K562 (cell line): Measurements from ENCODE around the gene CARMIL1.

Experiments
- POLR2AphosphoS5 ChIP-seq: IDR thresholded peaks from 2 replicates; pipeline ENCODE4 v1.6.1; 2011; ENCODE audit warnings: mild to moderate bottlenecking, low read depth, low read length, moderate library complexity; ENCODE audit not compliant: control insufficient read depth, insufficient read depth
- SP2 ChIP-seq: IDR thresholded peaks from 2 replicates; pipeline ENCODE4 v1.6.1; 2011; ENCODE audit warnings: mild to moderate bottlenecking, low read depth, low read length, moderate library complexity; ENCODE audit not compliant: poor library complexity, severe bottlenecking; ENCODE audit errors: extremely low read depth
- ZNF239 ChIP-seq: fragments of 250-450 bp; sonication (Bioruptor Pico); IDR thresholded peaks from 2 replicates; pipeline ENCODE4 v1.4.0; 2020; ENCODE audit warnings: mild to moderate bottlenecking
- ZNF780A ChIP-seq: fragments of 250-450 bp; sonication (Bioruptor Pico); IDR thresholded peaks from 2 replicates; pipeline ENCODE4 v1.5.0; 2021; ENCODE audit warnings: mild to moderate bottlenecking
- TF ChIP-seq, protein P1 (sequence below), 2 experiments: fragments of 250-450 bp in 1 of 2; fragments of 450-650 bp in 1 of 2; sonication (Bioruptor Pico) in 1 of 2; IDR thresholded peaks; 2 replicates each; pipeline versions ENCODE4 v1.6.1 to v1.8.0; 2016 to 2021; ENCODE audit warnings: mild to moderate bottlenecking in 2 of 2, moderate library complexity in 2 of 2, missing compliant biosample characterization in 1 of 2, missing genetic modification characterization in 1 of 2

DNA sequence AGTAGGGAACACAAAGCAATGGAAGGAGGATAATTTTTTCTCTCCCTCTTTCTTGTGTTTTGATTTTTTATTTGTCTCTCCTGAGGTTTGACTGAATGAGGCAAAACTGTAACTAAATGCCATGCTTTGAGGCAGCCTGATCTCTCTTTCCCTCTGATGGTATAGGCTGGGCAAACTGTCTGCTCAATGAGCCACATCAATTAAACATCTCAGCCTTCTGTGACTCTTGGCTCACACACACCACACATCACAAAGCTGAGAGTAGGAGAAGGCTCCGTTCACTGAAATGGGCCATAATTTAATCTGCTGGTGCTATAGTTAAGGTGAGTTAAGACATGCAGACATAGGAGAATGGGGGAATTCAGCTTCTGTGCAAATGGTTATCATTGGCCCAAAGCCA, 344.7 kb downstream of the CARMIL1 start:
- TF ChIP-seq ZNF239 (CRISPR knock-in tag), result no peak
- no peak for TF ChIP-seq ZNF780A (CRISPR knock-in tag)
- no peak for TF ChIP-seq POLR2AphosphoS5
- TF ChIP-seq, protein P1, sequence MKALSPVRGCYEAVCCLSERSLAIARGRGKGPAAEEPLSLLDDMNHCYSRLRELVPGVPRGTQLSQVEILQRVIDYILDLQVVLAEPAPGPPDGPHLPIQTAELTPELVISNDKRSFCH (CRISPR knock-in tag; IDR thresholded peaks at IDR 0.05), result no peak
- TF ChIP-seq, protein P1 (tag; IDR thresholded peaks at IDR 0.05), result no peak
- TF ChIP-seq SP2, result no peak
